ENCODE measurements around the gene EDA.

DNA sequence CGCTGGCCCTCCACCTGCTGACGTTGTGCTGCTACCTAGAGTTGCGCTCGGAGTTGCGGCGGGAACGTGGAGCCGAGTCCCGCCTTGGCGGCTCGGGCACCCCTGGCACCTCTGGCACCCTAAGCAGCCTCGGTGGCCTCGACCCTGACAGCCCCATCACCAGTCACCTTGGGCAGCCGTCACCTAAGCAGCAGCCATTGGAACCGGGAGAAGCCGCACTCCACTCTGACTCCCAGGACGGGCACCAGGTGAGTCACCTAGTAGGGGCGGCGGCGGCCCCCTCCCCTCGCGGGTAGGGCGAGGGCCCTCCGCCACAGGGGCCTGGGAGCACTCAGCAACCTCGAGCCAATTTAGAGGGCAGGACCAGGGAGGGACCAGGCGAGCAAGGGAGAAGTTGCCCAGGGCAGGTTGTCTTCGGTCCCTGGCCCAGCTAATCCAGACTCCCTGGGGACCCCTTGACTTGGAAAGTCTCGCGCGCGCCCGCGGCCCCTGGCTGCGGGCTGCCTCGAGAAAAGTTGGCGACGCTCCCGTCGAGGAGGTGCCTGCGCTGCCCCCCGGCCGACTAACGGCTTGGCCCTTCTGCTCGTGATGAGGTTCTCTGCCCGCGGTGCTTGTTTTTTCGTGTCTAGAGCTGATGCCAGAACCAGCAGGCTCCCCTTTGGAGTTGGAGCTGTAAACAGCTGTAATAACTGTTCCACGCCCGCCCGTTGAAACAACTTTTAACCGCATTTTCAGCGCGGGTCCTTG lies 717 bp downstream of the EDA start:
- no peak for TF ChIP-seq NR2F2 (IDR thresholded peaks at IDR 0.05; ENCODE audit: borderline replicate concordance, low read depth)
- TF ChIP-seq EZH2 (conservative IDR thresholded peaks at IDR 0.05; ENCODE audit: low read depth, low read length): no peak
- no peak for TF ChIP-seq ARHGAP35 (CRISPR knock-in tag; IDR thresholded peaks at IDR 0.05; ENCODE audit: borderline replicate concordance)
- no peak for TF ChIP-seq E2F1 (CRISPR knock-in tag; IDR thresholded peaks at IDR 0.05)
- no peak for TF ChIP-seq MAFG (CRISPR knock-in tag; IDR thresholded peaks at IDR 0.05)
- TF ChIP-seq NPAS2 (CRISPR knock-in tag; IDR thresholded peaks at IDR 0.05; ENCODE audit: borderline replicate concordance): no peak
